ENCODE results near the gene RNASET2.
A peak's percentile ranks its signal among the peaks of the same experiment; 100 is the strongest.

Gene RNASET2, protein sequence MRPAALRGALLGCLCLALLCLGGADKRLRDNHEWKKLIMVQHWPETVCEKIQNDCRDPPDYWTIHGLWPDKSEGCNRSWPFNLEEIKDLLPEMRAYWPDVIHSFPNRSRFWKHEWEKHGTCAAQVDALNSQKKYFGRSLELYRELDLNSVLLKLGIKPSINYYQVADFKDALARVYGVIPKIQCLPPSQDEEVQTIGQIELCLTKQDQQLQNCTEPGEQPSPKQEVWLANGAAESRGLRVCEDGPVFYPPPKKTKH

DNA sequence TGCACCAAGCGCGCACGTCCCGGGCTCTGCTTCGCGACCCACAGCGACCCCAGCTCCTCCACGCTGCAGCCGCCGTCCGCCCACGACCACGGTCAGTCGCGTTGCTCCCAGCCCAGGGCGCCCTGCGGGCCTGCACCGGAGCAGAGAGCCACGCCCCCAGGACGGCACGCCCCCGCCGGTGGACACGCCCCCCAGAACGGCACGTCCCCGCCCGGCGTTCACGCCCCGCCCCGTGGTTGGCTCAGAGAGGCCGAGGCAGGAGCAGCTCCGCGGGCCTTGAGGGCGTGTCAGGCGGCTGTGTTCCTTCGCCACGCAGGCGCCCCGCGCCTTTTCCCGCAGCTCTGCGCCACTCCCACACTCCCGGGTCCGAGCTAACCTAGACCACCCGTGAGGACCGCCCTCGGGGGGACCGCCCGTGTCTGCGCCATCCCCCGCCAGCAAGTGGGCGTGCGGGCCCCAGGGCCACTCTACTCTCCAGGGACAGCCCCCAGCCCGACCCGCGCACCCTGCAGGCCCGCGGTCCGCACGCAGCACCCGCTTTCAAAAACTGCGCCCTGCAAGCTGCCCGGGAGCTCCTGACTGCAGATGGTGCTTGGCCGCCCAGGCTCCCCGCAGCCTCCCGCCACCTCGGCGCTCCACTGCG lies at the start of gene RNASET2:
TSS of gene RNASET2 (minus strand) at position 107 of the 643 bp plus-strand sequence. CDS start 368 bp downstream, outside the sequence.
- peak; percentile 57 for DNase-seq

DNA sequence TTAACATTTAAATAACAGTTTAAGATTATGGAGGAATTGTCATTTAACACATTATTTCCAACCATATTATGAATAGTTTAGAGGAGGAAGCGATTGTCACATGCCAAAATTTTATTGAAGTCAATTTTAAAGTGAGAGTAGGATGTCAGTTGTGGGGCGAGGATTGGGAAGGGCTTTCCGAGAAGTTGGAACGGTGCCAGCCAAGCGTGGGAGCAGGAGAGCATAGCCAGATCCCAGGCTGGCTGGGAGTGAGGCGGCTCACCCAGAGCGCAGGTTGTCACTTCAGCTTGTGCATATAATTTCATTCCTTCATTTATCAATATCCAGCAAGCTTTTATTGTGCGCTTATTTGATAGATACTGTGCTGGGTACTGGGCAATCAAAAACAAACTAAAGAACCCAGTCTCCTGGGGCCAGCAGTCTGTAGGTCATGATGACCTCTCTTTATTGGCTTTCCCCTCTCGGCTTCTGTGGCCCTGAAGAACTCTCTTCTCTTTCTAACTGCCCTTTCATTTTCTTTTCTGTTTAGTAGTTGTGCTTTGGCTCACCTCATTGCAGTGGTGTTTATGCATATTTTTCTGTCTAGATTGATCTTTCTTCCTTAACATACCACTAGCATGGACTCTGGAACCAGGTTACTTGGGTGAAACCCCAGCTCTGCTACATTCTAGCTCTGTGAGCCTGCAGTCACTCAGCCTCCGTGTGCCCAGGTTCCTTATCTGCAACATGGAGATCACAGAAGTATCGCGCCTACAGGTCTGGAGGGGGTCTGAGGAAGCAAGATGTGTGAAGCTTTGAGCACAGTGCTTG lies 49.2 kb upstream of the RNASET2 start:
- no peak for DNase-seq

DNA sequence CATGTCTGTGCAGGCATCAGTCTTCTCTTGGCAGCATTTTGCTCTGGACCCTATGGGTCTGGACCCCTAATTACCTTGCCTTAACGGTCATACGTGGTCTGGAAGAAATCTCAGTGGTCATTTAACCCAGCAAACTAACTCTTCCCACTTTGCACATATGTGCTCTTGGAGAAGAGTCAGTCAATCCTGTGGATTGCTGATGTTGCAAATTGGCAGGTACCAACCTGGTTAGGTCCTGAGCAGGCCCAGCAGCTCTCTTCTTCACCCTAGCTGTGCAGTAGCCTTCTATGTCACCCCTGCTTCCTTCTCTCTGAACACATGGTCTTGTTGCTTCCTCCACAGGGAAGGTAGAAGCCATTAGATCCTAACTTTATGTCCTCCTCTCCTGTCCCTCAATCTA lies 44.4 kb upstream of the RNASET2 start:
- no peak for DNase-seq

DNA sequence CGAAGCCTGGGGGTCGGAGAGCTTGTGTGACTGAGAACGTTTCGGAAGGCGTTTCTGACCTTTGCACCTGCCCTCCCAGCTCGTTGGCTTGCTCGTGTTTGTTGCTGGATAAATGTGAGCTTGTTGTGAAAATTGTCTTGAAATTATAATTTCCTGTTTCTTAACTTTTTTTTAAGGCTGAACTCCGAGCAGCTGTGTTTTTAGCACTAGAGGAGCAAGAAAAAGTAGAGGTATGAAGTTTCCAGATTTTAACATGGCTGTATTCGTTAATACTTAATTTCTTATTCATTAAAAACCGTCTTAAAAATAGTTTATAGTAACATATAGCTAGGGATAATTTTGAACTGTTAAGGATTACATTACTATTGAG lies 43.5 kb upstream of the RNASET2 start:
- DNase-seq: no peak

DNA sequence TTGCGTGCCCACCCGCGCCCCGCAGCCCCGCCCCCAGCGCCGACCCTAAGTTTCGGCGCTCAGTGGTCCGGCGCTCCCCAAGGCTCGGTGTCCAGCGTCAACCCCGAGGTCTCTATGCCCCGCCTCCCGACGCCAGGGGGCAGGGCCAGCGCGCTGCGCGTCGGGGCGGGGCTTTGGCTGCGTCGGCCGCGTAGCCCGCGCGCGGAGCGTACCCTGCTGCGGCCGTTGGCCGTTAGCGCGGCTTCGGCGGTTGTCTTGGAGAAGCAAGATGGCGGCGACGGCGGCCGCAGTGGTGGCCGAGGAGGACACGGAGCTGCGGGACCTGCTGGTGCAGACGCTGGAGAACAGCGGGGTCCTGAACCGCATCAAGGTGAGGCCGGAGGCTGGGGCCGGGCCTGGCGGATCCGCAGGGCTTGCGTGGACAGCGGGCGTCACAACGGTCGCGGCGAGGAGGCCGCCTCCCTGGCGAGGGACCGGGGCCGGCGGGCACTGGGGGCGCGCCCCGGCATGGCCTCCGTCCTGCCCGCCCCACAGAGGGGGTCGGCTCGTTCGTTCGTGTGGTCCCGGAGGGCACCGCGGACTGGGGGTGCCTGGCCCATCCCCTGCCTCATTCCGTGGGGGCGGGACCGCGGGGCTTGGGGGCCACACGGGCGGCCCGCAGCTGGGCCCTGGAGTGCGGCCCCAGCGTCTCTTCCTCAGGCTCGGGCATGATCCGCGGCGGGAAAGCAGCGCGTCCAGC lies 43.0 kb upstream of the RNASET2 start, which contains the start of gene CEP43:
TSS of gene CEP43 (plus strand) at position 253 of the 739 bp plus-strand sequence. CDS start at position 269, 16 bp downstream.
- peak; percentile 85 for DNase-seq

DNA sequence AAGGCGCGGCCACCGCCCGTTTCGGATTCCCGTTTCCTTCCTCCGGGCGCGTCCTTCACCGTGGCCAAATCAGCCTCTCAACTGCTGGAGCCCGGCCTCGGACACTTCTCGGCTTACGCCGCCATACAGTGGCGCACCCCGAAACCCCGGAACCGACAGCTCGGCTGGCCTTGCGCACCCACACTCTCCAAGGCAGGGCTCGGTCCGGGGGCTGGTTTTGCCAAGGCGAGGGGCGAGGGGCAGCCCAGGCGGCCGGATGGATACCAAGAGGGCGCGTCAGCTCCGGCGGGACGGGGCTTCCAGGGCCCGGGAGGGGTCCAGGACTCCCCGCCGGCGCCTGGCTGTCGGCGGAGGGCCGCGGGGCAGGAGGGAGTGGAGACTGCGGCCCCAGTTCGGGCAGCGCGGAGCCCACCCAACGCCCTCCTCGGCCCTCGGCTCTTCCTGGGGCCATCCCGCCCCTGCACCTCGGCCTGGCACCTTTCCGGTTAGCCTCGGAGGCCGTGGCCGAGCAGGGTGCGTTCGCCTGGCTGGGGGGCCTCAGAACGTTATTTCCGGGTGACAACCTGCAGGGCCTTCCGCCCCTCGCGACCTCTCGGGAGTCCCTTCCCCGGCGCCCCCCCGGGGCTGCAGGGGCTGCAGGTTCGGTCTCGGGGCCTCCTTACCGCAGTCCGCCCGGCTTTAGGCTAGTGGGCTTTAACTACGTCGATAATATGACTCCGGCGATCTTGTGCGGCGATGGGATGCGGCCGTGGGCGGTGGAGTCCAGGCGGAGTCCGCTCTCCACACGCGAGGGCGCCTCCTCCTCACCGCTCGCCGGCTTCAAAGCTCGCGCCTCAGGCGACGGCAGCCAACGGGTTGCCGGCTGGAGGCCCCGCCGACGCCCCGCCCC lies 42.1 kb upstream of the RNASET2 start:
- DNase-seq: no peak

DNA sequence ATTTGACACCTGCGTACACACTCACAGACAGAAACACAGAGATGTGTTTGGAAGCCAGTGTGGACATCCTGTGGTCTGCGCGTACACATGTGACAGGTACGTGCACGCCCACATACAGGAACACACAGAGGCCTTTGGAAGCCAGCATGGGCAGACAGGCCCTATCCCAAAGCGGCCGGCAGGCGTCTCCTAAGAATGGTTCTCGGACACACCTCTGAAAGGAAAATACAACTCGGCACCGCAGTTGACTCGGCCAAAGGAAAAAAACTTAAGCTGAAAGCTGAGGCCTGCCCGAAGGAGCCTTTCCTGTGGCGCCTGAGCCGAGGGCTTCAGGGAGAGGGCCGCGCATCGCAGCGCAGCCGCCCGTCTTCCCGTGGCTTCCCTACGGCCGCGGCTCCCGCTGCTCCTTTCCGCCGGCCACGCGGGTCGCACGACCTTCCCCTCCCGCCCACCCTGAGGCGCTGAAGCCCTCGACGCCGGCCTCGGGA lies 41.5 kb upstream of the RNASET2 start:
- peak; percentile 22 for DNase-seq

DNA sequence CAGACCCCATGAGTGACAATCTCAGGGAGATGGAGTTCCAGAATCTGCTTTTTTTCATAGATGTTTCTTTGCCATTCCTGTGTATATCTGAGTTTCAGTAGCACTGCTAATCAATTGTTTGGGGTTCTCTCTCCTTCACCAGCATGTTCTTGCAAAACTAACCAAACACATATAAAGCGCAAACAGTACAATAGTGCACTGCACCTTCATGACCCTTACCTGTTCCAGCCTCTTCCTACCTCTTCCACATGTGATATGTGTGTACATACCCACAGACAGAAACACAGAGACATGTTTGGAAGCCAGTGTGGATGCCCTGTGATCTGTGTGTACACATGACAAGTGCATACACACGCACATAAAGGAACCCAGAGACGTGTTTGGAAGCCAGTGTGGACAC lies 41.0 kb upstream of the RNASET2 start:
- no peak for DNase-seq

DNA sequence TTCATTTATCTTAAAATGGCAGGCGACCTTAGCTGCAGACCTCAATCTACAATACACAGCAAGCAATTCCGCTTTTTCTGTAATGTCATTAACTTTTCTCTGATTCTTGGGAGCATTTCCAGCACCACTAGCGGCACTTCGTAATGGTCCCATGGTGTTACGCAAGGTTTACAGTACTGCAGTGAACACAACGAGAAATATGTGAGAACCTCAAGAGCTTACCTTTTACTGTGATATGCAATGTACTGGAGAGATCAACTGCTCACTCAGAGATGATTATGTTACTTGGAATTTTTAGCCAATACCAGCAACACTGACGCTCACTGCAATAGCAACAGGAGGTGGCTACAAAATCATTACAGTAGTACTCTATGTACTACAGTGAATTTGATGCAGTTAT lies 40.1 kb upstream of the RNASET2 start:
- DNase-seq: no peak

DNA sequence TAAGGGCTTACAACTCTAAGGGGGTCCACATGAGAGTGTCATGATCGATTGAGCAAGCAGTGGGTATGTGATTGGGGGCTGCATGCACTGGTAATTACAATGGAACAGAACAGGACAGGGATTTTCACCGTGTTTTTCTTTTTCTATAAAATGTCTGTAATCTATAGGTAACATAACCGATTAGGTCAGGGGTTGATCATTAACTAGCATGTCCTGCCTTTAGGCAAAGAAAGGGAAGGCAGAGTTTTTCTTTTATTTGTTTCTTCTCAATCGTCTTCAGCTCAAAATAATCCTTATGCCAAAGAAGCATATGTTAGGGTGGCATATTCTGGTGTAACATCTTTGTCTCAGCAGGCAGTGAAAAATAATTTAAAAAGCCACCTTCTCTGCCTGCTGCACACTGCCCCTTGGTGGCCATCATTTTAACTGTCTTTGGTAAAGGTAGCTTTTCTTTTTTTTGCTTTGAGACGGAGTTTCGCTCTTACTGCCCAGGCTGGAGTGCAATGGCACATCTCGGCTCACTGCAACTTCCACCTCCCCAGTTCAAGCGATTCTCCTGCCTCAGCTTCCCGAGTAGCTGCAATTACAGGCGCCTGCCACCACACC lies 33.2 kb upstream of the RNASET2 start:
- peak; percentile 1 for DNase-seq

DNA sequence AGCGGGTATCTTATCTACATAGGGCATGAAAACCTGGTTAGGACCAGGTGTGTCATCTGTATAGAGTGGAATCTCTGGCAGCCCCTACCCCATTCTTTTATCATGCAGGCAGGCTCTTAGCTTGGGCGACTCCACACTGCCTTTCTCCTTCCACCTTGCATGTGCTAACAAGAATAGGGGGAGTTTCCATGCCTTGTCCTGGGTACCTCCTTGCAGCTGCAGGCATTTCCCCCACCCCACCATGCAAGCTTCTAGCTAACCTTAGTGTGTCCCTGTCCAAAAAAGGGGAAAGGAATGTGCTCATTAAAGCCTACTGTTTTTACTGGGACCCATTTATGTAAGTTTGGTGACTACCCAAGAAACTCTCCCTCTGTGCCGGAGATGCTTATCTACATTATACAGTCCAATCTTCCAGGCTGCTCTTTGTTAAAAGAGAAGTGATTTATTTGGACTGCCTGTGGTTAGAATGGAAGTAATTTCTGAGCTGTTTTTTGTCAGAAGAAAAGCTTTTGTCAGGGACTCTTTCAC lies 32.4 kb upstream of the RNASET2 start:
- DNase-seq: no peak

DNA sequence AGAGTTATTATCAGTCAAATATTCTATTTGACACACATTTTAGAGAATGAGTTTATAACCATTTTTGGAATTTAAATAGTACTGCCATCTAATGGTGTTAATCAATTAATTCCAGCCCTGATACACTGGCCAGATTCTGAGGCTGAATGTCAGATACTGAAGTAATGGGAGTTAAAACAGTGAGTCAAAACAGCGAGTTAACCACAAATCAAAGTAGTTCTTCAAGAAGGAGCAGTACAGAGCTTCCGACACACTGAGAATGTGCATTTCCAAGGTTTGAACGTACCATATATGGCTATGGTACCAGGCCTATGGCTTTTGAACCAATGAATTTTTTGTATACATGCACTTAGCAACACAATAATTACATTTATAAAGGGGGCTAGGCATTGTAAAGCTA lies 31.6 kb upstream of the RNASET2 start:
- DNase-seq: no peak

DNA sequence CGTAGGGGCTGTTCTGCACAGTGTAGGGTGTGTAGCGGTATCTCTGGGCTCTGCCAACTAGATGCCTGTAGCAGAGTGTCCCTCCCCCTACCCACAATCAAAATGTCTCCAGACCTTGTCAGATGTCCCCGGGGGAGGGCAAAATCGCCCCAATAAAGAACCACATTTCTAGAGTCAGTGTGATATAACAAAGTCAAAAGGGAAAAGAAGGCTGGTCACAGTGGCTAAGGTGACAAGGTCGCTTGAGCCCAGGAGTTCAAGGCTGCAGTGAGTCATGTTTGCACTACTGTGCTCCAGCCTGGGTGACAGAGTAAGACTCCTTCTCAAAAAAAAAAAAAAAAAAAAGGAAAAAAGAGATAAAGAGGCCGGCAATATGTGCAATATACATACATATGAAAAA lies 31.1 kb upstream of the RNASET2 start:
- no peak for DNase-seq

DNA sequence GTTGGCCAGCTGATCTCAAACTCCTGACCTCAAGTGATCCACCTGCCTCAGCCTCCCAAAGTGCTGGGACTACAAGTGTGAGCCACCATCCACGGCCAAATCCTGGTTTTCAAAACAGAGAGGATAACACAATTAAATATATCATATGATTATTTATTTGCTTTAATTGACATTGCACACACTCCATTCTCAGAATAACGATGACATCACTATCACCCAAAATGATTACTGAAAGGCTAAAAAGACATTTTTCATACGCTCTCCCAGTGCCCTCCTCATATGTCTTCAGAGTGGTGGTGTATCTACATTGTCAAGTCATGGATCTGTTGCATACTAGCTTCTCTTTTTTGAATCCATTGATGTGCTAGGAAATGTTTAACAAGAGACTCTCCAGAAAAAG lies 24.4 kb upstream of the RNASET2 start:
- no peak for DNase-seq

DNA sequence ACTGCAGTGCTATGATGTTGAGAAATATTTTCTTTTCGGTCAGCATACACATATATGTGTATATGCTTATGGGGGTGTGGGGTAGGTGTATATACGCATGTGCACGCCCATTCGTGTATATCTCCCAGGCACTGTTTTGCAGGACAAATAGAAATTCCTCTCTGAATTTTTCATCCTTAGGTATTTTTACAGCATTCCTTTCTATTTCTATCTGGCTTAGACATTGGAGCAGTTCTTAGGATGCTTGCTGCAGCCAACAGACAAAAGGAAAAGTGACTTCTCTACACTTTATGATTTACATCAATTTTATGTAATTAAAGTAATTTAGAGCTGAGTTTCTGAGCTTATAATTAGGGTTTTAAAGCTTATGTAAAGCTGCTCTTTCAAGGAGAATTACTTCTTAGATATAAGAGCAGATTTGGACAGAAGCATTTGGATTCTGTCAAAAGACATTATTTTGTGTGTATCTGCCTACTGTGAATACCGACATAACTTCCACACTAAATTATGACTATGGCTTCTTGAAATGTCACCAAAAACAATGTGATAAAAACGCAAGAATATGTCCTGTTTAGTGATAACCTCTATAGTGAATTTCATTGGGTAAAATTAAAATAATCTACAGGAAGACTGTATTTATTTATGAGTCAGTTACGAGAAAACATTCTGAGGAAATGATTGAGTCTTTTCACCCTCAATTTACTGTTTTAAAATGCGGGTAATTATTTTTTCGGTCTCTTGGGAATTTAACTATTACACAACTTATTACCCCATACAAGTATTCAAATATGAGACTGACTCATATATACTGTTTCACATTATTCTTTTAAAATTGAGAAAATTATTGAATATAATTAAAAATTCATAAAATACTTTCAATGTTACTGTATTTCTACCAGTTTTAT lies 21.5 kb upstream of the RNASET2 start:
- no peak for DNase-seq

DNA sequence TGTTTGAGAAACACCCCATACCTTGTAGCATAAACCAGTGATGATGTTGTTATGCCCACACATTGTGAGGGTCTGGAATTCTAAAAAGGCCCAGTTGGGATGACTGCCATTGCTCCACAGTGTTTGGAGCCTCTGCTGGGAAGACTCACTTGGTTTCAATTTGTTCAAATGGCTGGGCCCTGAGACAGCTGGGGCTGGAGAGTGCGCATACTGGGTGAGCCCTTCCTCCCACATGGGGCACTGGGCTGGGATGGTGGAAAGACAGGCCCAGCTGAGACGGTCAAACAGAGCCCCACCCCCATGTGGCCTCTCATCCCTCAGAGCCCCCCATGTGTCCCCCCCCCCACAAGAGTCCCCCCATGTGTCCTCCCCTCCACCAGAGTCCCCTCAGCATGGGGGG lies 20.3 kb upstream of the RNASET2 start:
- DNase-seq: no peak

DNA sequence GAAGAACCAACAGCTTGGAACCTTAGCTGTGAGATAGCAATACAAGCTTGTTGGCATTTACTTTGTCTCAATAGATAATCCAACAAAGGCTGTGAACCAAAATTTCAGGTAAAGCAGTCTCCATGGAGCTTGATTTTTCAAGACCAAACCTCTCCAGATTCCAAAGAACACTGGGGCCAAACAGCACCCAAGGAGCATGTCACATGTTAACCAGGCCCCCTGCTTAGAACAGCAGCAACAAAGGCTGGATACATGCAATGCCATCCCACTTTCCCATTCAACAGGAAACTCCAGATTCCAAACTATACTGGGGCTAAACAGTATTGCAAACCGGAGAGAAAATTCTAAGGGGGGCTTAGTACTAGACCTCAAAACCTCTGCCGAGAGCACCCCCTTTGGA lies 15.8 kb upstream of the RNASET2 start:
- DNase-seq: no peak

DNA sequence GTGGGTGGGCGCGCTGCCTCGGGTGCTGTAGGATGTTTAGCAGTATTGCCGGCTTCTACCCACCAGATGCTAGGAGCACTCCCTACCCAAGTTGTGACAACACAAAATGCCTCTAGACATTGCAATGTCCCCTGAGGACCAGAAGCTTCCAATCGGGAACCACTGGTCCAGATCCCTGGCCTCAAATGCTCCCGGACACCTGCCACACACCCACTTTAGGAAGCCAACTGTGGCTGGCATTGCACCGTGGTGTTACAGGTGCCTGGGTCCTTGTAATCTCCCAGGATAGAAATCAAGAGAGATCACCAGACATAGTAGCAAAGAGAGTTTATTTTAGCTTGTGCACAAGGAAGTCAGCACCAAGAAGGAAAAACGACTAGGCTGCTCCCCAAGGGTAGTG lies 14.9 kb upstream of the RNASET2 start:
- no peak for DNase-seq

DNA sequence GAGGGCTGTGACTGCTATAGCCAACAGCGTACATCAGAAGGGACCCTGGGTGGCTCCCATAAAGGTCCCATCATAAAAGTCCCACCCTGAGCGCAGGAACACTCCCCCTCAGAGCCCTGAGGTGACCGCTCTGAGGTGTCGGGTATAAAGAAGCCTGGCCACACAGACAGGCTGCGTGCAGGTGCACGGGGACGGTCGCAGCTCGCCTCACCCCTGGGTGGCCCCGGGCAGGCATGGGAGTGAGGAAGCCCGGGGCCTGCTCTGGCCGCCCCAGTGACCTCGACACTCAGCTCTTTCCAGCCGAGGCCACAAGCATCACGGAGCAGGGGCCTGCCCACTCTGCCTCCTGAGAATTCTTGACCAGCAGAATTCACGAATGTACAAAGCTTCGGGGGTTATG lies 14.4 kb upstream of the RNASET2 start:
- DNase-seq: no peak

DNA sequence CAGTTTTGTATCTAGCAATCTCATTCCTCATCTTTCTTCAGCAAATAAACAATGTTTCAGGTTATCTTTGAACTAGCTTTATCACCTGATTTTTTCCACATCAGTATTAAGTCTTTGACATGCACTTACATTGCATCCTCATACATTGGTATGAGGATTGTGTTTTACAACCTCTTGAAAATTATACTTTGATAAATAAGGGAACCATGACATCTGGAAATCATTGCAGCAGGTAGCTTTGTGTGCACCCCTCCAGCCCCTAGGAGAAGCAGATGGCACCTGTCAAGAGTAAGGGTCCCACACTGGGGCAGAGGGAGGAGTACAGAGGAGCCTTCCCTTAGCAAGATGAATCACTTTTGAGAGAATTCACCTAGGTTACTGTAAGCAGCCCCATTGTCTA lies 13.7 kb upstream of the RNASET2 start:
- DNase-seq: no peak
